OCI-LY1 (cell line): ENCODE measurements around the gene MRPL38.

ENCODE experiments used
- CTCF ChIP-seq: fragments of 200-600 bp; sonication (generic), shearing (Covaris generic); IDR thresholded peaks from 2 replicates; pipeline ENCODE4 v1.5.1; 2017; ENCODE audit warnings: mild to moderate bottlenecking, antibody characterized with exemption, low read length, moderate library complexity, mixed read lengths
- EZH2 ChIP-seq: fragments of 200-600 bp; sonication (generic), shearing (Covaris generic); IDR thresholded peaks from 2 replicates; pipeline ENCODE4 v1.8.0; 2017; ENCODE audit warnings: borderline replicate concordance, mixed run types, mild to moderate bottlenecking, antibody characterized with exemption, low read length, moderate library complexity, mixed read lengths

- TF ChIP-seq CTCF (no peak), EZH2 (no peak)
These were observed 26.3 kb downstream of the MRPL38 start, which contains the start of gene TRIM47 for GRCh38 chr17:75878174-75878998.
